ENCODE results near the gene TMEM184B. TPM values are rescaled to one million over a fixed set of nuclear protein-coding genes. Genes with fewer than 3 reads are reported as not detected.

TMEM184B gene
- total and polyA plus RNA-seq, 12 donors, result 20.8 to 51.6 (median 42.3) TPM

DNA sequence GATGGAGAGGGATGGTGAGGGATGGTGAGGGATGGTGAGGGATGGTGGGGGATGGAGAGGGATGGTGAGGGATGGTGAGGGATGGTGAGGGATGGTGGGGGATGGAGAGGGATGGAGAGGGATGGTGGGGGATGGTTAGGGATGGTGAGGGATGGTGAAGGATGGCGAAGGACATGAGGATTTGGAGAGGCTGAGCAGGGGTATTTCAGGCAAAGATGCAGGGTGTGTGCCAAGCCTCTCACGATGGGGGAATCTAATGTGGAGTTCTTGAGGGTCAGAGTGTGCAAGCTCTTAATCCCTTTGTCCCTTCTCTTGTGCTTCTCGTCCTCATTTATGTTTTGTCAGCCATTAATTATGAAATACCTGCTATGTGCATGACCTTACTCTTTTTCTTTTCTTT lies 83.7 kb downstream of the TMEM184B start:
- intact Hi-C loops (cut with DNase I), result no loop called here
- ATAC-seq (no peak), DNase-seq (no peak)
- Histone ChIP-seq H3K4me3 (no peak overlapping the region), H3K27me3 (no peaks in the 10 kb centered on the region), H3K36me3 (no peaks in the 10 kb centered on the region), H3K27ac (no peak overlapping the region), H3K9me3 (no peaks in the 10 kb centered on the region), H3K4me1 (peaks cover 0 to 16% (median 5%) of the 10 kb centered on the region in 9 donors)
- TF ChIP-seq, protein P1, sequence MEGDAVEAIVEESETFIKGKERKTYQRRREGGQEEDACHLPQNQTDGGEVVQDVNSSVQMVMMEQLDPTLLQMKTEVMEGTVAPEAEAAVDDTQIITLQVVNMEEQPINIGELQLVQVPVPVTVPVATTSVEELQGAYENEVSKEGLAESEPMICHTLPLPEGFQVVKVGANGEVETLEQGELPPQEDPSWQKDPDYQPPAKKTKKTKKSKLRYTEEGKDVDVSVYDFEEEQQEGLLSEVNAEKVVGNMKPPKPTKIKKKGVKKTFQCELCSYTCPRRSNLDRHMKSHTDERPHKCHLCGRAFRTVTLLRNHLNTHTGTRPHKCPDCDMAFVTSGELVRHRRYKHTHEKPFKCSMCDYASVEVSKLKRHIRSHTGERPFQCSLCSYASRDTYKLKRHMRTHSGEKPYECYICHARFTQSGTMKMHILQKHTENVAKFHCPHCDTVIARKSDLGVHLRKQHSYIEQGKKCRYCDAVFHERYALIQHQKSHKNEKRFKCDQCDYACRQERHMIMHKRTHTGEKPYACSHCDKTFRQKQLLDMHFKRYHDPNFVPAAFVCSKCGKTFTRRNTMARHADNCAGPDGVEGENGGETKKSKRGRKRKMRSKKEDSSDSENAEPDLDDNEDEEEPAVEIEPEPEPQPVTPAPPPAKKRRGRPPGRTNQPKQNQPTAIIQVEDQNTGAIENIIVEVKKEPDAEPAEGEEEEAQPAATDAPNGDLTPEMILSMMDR (IDR thresholded peaks at IDR 0.05), result no peak
- WGBS, 2 donors, result 69 to 86% methylated on average over 3 of the region's 3 CpGs

DNA sequence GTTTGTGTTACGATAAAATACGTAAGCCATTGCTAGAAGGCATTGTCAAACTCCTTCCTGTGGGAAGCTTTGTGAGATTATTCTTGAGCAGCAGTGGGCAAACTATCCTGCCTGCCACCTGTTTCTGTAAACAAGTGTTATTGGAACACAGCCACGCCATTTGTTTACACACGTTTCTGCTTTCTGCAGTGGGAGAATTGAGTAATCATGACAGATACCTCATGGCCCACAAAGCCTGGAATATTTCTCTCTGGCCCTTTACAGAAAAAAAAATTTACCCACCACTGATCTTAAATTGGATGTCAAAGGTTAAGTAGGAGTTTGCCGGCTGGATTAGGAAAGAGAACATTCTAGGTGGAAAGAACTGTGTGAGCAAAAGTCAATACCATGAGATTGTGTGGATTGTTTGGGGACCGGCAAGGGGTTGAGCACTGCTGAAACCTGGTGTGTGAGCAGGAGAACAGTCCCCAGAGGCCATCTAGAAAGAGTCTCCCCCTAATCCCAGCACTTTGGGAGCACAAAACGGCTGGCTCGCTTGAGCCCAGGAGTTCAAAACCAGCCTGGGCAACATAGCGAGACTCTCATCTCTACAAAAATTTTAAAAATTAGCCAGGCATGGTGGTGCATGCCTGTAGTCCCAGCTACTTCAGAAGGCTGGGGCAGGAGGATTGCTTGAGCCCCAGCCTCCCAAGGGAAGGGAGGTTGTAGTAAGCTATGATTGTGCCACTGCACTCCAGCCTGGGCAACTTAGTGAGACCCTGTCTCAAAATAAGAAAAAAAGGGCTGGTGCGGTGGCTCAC lies 85.2 kb downstream of the TMEM184B start:
- no peaks in the 10 kb centered on the region for H3K9me3 ChIP-seq
- H3K36me3 ChIP-seq, result no peaks in the 10 kb centered on the region
- WGBS, 2 donors, result 71 to 75% methylated on average over 10 of the region's 10 CpGs
- TF ChIP-seq, protein P1 (IDR thresholded peaks at IDR 0.05), result no peak
- peaks cover 0 to 5% (median 0%) of the 10 kb centered on the region in 9 donors for H3K4me1 ChIP-seq
- no peaks in the 10 kb centered on the region for H3K27me3 ChIP-seq
- DNase-seq (no peak), ATAC-seq (no peak)
- H3K27ac ChIP-seq, result no peak overlapping the region
- intact Hi-C loops (cut with DNase I), result no loop called here
- H3K4me3 ChIP-seq, result no peak overlapping the region

DNA sequence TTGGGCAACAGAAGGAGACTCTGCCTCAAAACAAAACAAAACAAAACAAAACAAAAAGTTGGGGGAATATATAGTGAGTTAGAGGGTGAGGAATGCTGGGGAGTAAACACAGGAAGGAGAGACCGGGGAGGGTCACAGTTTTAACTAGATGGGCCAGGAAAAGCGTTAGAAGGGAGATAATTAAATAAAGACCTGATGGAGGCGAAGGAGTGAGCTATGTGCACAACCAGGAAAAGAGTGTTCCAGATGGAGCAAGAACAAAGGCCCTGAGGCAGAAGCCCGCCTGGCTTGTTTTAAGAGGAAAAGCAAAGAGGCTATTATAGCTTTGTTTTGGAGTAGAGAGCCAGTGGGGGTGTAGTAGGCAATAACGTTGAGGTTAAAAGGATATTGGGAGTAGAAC lies 86.4 kb downstream of the TMEM184B start:
- ATAC-seq (no peak), DNase-seq (no peak)
- TF ChIP-seq, protein P1 (IDR thresholded peaks at IDR 0.05), result no peak
- no peaks in the 10 kb centered on the region for H3K9me3 ChIP-seq
- peaks cover 0 to 12% (median 1%) of the 10 kb centered on the region in 9 donors for H3K4me1 ChIP-seq
- no peak overlapping the region for H3K27ac ChIP-seq
- intact Hi-C loops (cut with DNase I), result no loop called here
- no peaks in the 10 kb centered on the region for H3K27me3 ChIP-seq
- H3K4me3 ChIP-seq, result no peak overlapping the region
- 53 to 62% methylated on average over 5 of the region's 5 CpGs for WGBS, 2 donors
- no peaks in the 10 kb centered on the region for H3K36me3 ChIP-seq

DNA sequence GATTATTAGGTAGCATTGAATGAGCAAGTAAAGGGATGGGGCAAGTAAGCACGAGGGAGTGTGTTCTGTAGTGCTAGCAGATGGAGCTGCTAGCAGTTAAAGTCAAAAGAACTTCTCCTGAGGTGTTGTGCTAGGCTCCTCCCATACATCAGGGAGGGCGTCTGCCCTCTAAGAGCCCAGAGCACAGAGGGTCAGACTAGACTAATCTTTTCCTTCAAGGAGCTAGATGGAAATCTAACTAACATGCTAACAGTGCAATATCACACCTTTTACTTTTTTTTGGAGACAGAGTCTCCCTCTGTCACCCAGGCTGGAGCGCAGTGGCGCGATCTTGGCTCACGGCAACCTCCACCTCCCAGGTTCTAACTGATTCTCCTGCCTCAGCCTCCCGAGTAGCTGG lies 88.0 kb downstream of the TMEM184B start:
- no peaks in the 10 kb centered on the region for H3K36me3 ChIP-seq
- WGBS, 2 donors, result 75 to 78% methylated on average over 7 of the region's 7 CpGs
- no peaks in the 10 kb centered on the region for H3K27me3 ChIP-seq
- TF ChIP-seq, protein P1 (IDR thresholded peaks at IDR 0.05), result no peak
- no peak overlapping the region for H3K27ac ChIP-seq
- H3K9me3 ChIP-seq, result no peaks in the 10 kb centered on the region
- intact Hi-C loops (cut with DNase I), result no loop called here
- no peak overlapping the region for H3K4me3 ChIP-seq
- peaks cover 4 to 26% (median 12%) of the 10 kb centered on the region in 9 donors for H3K4me1 ChIP-seq
- ATAC-seq, result no peak
- DNase-seq, result no peak
